HepG2 (cell line): ENCODE data around the gene ACACB. TPM values are rescaled to one million over a fixed set of nuclear protein-coding genes. Genes with fewer than 3 reads are reported as not detected.

Experiments
- DR1 ChIP-seq: sonication (generic); formaldehyde crosslinking; IDR thresholded peaks from 2 replicates; pipeline ENCODE4 v1.8.0; 2021; ENCODE audit warnings: mild to moderate bottlenecking, missing genetic modification reagents, inconsistent platforms
- HCFC1 ChIP-seq: fragments of 150-350 bp; IDR thresholded peaks from 2 replicates; pipeline ENCODE4 v1.6.1; 2014; ENCODE audit warnings: low read depth, low read length
- HMGA1 ChIP-seq: sonication (generic); formaldehyde crosslinking; conservative IDR thresholded peaks from 2 replicates; pipeline ENCODE4 v1.4.0; 2020; ENCODE audit warnings: missing genetic modification reagents
- KLF12 ChIP-seq: sonication (generic); formaldehyde crosslinking; IDR thresholded peaks from 2 replicates; pipeline ENCODE4 v1.4.0; 2020; ENCODE audit warnings: missing genetic modification reagents, borderline replicate concordance
- MATR3 ChIP-seq: sonication (generic); formaldehyde crosslinking; IDR thresholded peaks from 2 replicates; pipeline ENCODE4 v1.4.0; 2020; ENCODE audit warnings: missing genetic modification reagents
- NFIB ChIP-seq: sonication (generic); formaldehyde crosslinking; IDR thresholded peaks from 2 replicates; pipeline ENCODE4 v1.9.0; 2021; ENCODE audit warnings: missing genetic modification reagents, mild to moderate bottlenecking, borderline replicate concordance
- PAXIP1 ChIP-seq: sonication (generic); formaldehyde crosslinking; conservative IDR thresholded peaks from 2 replicates; pipeline ENCODE4 v1.4.0; 2020; ENCODE audit warnings: mild to moderate bottlenecking, missing genetic modification reagents, moderate library complexity
- SNAPC2 ChIP-seq: sonication (generic); formaldehyde crosslinking; IDR thresholded peaks from 2 replicates; pipeline ENCODE4 v1.8.1; 2022; ENCODE audit warnings: mild to moderate bottlenecking, missing genetic modification reagents
- SOX13 ChIP-seq, 3 experiments: fragments of 450-650 bp in 1 of 3; sonication (generic) in 1 of 3; formaldehyde crosslinking in 1 of 3; IDR thresholded peaks in 2 of 3; conservative IDR thresholded peaks in 1 of 3; 2 replicates each; pipeline versions ENCODE4 v1.5.0 to v1.6.1; 2016 to 2020; ENCODE audit warnings: antibody characterized with exemption in 1 of 3, mild to moderate bottlenecking in 1 of 3, missing compliant biosample characterization in 1 of 3, missing genetic modification reagents in 1 of 3, moderate library complexity in 1 of 3
- ZBTB34 ChIP-seq: sonication (generic); formaldehyde crosslinking; IDR thresholded peaks from 2 replicates; pipeline ENCODE4 v1.8.0; 2022; ENCODE audit warnings: mild to moderate bottlenecking, missing genetic modification reagents
- ZGPAT ChIP-seq: IDR thresholded peaks from 2 replicates; pipeline ENCODE4 v1.6.1; 2016; ENCODE audit warnings: mild to moderate bottlenecking
- ZIK1 ChIP-seq: sonication (generic); formaldehyde crosslinking; IDR thresholded peaks from 2 replicates; pipeline ENCODE4 v1.5.0; 2020; ENCODE audit warnings: mild to moderate bottlenecking, low read depth, missing genetic modification reagents, borderline replicate concordance
- ZNF646 ChIP-seq: sonication (generic); formaldehyde crosslinking; IDR thresholded peaks from 2 replicates; pipeline ENCODE4 v1.9.0; 2021; ENCODE audit warnings: mild to moderate bottlenecking, missing genetic modification reagents
- polyA plus RNA-seq, 8 experiments: library from polyadenylated mRNA; depleted of rRNA in 3 of 8; stranded (reverse) in 7 of 8; unstranded in 1 of 8; fragments of >200 nt; fragmentation: Illumina TruSeq in 4 of 8; extraction: Trizol in 4 of 8; gene quantifications; 2 replicates each; pipeline versions ENCODE4 v1.2.1 to v1.2.3, GENCODE V29; 2011 to 2016; ENCODE audit warnings: low read depth in 4 of 8, missing spikeins in 1 of 8, mixed read lengths in 1 of 8; ENCODE audit not compliant: insufficient read depth in 1 of 8
- total RNA-seq, 5 experiments: library from RNA; depleted of rRNA; stranded (reverse); fragments of >200 nt; fragmentation: Illumina TruSeq; extraction: Trizol; gene quantifications; 2 replicates each; pipeline ENCODE4 v1.2.3, GENCODE V29; 2016; ENCODE audit warnings: low read depth in 1 of 5

ACACB gene
- total and polyA plus RNA-seq, 2 of the 13 experiments (the other 11 are each of a cell fraction or from before 2014, with no cell fraction given), result 6.2 to 8.6 TPM

- TF ChIP-seq PAXIP1 (0 out of 2 replicates have a peak, but pooled peaks have one; percentile 5), HCFC1 (no peak), ZGPAT (CRISPR knock-in tag) (no peak), ZNF646 (no peak), HMGA1 (CRISPR knock-in tag) (no peak), DR1 (no peak), ZBTB34 (no peak), SNAPC2 (CRISPR knock-in tag) (no peak), SOX13 (IDR thresholded peaks at IDR 0.05) (no peak), SOX13 (CRISPR knock-in tag; conservative IDR thresholded peaks at IDR 0.05 in 1 of 2, IDR thresholded peaks at IDR 0.05 in 1 of 2) (0 out of 4 replicates have a peak, but pooled peaks of 1 of the 2 experiments have one; percentile 16), ZIK1 (no peak), NFIB (no peak), KLF12 (no peak), MATR3 (CRISPR knock-in tag) (no peak)
Observed at GRCh38 chr12:109154451-109155438, 38.4 kb downstream of the ACACB start (continued).
